Neural progenitor cell (in vitro differentiated cells): ENCODE measurements around the gene MRPS21. TPM values are rescaled to one million over a fixed set of nuclear protein-coding genes. Genes with fewer than 3 reads are reported as not detected.

Source experiments
- DNase-seq: peaks from one replicate; pipeline ENCODE4 v3.0.0-alpha.2; 2016; ENCODE audit warnings: low spot score
- H2AFZ ChIP-seq: fragments of 200-600 bp; sonication (generic); replicated peaks from 2 replicates; pipeline ENCODE4 v1.6.1; 2016; ENCODE audit warnings: antibody characterized with exemption
- H3F3A ChIP-seq: fragments of 200-600 bp; sonication (generic); 2 replicates; pipeline ENCODE4 v1.6.1; 2016; ENCODE audit warnings: antibody characterized with exemption, low read depth
- H3K27ac ChIP-seq: fragments of 200-600 bp; sonication (generic); 2 replicates; pipeline ENCODE4 v1.5.1; 2016; ENCODE audit warnings: mild to moderate bottlenecking
- H3K27me3 ChIP-seq: fragments of 200-600 bp; sonication (generic); 2 replicates; pipeline ENCODE4 v1.6.1; 2016; ENCODE audit warnings: mild to moderate bottlenecking, moderate library complexity
- H3K36me3 ChIP-seq: fragments of 200-600 bp; sonication (generic); 2 replicates; pipeline ENCODE4 v1.5.1; 2016
- H3K4me1 ChIP-seq: fragments of 200-600 bp; sonication (generic); 2 replicates; pipeline ENCODE4 v1.6.1; 2016; ENCODE audit warnings: mixed run types
- H3K4me2 ChIP-seq: fragments of 200-600 bp; sonication (generic); 2 replicates; pipeline ENCODE4 v1.6.1; 2016
- H3K4me3 ChIP-seq: fragments of 200-600 bp; sonication (generic); 2 replicates; pipeline ENCODE4 v1.5.1; 2016
- H3K79me2 ChIP-seq: fragments of 200-600 bp; sonication (generic); 2 replicates; pipeline ENCODE4 v1.6.1; 2016; ENCODE audit warnings: low read depth
- H3K9ac ChIP-seq: fragments of 200-600 bp; sonication (generic); 2 replicates; pipeline ENCODE4 v1.6.1; 2016
- H3K9me3 ChIP-seq: fragments of 200-600 bp; sonication (generic); 2 replicates; pipeline ENCODE4 v1.5.1; 2016; ENCODE audit warnings: low read depth
- H4K20me1 ChIP-seq: fragments of 200-600 bp; sonication (generic); 2 replicates; pipeline ENCODE4 v1.6.1; 2016; ENCODE audit warnings: low read depth
- H3K27ac Mint-ChIP-seq: 3 replicates; pipeline ENCODE4 v1.8.0; 2021; ENCODE audit warnings: mixed read lengths
- H3K27me3 Mint-ChIP-seq: 2 replicates; pipeline ENCODE4 v1.8.0; 2022; ENCODE audit warnings: low read depth, mild to moderate bottlenecking, inconsistent platforms, moderate library complexity, mixed read lengths; ENCODE audit not compliant: insufficient read depth
- H3K36me3 Mint-ChIP-seq: 3 replicates; pipeline ENCODE4 v1.8.0; 2021; ENCODE audit warnings: mixed read lengths
- H3K4me1 Mint-ChIP-seq: 3 replicates; pipeline ENCODE4 v1.8.0; 2021; ENCODE audit warnings: mixed read lengths
- H3K4me3 Mint-ChIP-seq: 3 replicates; pipeline ENCODE4 v1.8.0; 2021; ENCODE audit warnings: mild to moderate bottlenecking, moderate library complexity, mixed read lengths
- H3K9me3 Mint-ChIP-seq: 3 replicates; pipeline ENCODE4 v1.8.0; 2020; ENCODE audit warnings: mixed read lengths
- EZH2 ChIP-seq: fragments of 200-600 bp; sonication (generic); IDR thresholded peaks from 2 replicates; pipeline ENCODE4 v1.6.1; 2017; ENCODE audit warnings: antibody characterized with exemption, mild to moderate bottlenecking, moderate library complexity
- EZH2phosphoT487 ChIP-seq: fragments of 200-600 bp; sonication (generic); IDR thresholded peaks from 2 replicates; pipeline ENCODE4 v1.6.1; 2017; ENCODE audit warnings: antibody characterized with exemption
- total RNA-seq: library from RNA; depleted of rRNA; stranded (reverse); fragments of >200 nt; gene quantifications from 2 replicates; pipeline ENCODE4 v1.2.3, GENCODE V29; 2015; ENCODE audit warnings: low replicate concordance
- TF ChIP-seq, protein P1 (sequence below): fragments of 200-600 bp; sonication (generic); IDR thresholded peaks from 2 replicates; pipeline ENCODE4 v1.5.1; 2017; ENCODE audit warnings: antibody characterized with exemption, mild to moderate bottlenecking

The MRPS21 gene
- total RNA-seq, 1 donor from 2014 or later: 75.1 TPM

DNA sequence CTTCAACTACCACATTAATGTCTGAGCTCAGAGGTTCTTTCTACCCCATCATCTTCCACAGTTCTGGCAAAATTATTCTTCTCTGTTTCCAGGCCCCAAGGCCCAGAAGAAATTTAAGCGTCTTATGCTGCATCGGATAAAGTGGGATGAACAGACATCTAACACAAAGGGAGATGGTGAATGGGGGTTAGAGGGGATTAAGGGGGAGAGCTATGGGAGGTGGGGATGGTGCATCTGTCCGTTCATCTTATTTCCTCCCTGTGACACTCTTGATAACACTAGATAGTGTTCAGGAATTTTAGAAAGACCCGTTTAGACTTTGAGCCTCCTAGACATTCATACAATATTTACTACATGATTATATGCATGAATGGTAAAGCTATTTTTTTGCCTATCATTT lies 52.7 kb downstream of the MRPS21 start:
- Mint-ChIP-seq H3K36me3 (peaks cover 39% of the 10 kb centered on the region), H3K4me1 (no peaks in the 10 kb centered on the region)

DNA sequence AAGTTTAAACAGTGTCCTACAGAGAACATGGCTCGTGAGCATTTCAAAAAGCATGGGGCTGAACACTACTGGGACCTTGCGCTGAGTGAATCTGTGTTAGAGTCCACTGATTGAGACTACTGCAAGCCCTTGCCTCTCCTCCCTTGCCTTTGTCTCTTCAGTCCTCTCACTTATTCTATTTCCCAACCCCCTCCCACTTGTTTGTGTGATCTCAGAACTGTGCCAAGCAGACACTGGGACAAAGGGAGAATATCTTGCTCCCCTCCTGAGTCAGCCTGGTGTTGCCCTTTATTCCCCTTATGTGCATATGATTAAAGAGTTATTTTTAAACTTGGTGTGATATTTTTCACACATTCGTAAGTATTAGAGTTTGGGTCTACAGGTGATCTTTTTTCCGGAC lies 59.2 kb downstream of the MRPS21 start:
- DNase-seq: no peak
- H3K4me2 ChIP-seq: no peak overlapping the region
- no peaks in the 10 kb centered on the region for H3K79me2 ChIP-seq
- Mint-ChIP-seq H3K27ac (no peak overlapping the region), H3K4me1 (no peaks in the 10 kb centered on the region), H3K36me3 (peaks cover 22% of the 10 kb centered on the region), H3K27me3 (peaks cover 2% of the 10 kb centered on the region), H3K4me3 (no peak overlapping the region), H3K9me3 (no peaks in the 10 kb centered on the region)
- H3K27me3 ChIP-seq: no peaks in the 10 kb centered on the region
- H3K9ac ChIP-seq: no peak overlapping the region
- H4K20me1 ChIP-seq: no peaks in the 10 kb centered on the region
- H2AFZ ChIP-seq: no peak overlapping the region
- peaks cover 12% of the 10 kb centered on the region for H3K36me3 ChIP-seq
- H3F3A ChIP-seq: peaks cover 2% of the 10 kb centered on the region
- no peaks in the 10 kb centered on the region for H3K4me1 ChIP-seq
- no peaks in the 10 kb centered on the region for H3K9me3 ChIP-seq
- H3K27ac ChIP-seq: no peak overlapping the region
- TF ChIP-seq EZH2phosphoT487 (no peak), EZH2 (no peak)
- TF ChIP-seq, protein P1, sequence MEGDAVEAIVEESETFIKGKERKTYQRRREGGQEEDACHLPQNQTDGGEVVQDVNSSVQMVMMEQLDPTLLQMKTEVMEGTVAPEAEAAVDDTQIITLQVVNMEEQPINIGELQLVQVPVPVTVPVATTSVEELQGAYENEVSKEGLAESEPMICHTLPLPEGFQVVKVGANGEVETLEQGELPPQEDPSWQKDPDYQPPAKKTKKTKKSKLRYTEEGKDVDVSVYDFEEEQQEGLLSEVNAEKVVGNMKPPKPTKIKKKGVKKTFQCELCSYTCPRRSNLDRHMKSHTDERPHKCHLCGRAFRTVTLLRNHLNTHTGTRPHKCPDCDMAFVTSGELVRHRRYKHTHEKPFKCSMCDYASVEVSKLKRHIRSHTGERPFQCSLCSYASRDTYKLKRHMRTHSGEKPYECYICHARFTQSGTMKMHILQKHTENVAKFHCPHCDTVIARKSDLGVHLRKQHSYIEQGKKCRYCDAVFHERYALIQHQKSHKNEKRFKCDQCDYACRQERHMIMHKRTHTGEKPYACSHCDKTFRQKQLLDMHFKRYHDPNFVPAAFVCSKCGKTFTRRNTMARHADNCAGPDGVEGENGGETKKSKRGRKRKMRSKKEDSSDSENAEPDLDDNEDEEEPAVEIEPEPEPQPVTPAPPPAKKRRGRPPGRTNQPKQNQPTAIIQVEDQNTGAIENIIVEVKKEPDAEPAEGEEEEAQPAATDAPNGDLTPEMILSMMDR: no peak
- H3K4me3 ChIP-seq: no peak overlapping the region

More for the DNA sequence above, 52.7 kb downstream of the MRPS21 start:
- Histone ChIP-seq H3F3A (peaks cover 13% of the 10 kb centered on the region), H2AFZ (no peak overlapping the region), H3K9me3 (no peaks in the 10 kb centered on the region), H3K4me3 (no peak overlapping the region), H4K20me1 (no peaks in the 10 kb centered on the region), H3K4me2 (no peak overlapping the region), H3K4me1 (no peaks in the 10 kb centered on the region), H3K9ac (no peak overlapping the region), H3K27ac (no peak overlapping the region), H3K79me2 (no peaks in the 10 kb centered on the region), H3K27me3 (no peaks in the 10 kb centered on the region), H3K36me3 (peaks cover 31% of the 10 kb centered on the region)
- H3K27ac Mint-ChIP-seq: no peak overlapping the region
- no peaks in the 10 kb centered on the region for H3K27me3 Mint-ChIP-seq
- TF ChIP-seq, protein P1: no peak
- TF ChIP-seq EZH2 (no peak), EZH2phosphoT487 (no peak)
- no peak for DNase-seq
- no peaks in the 10 kb centered on the region for H3K9me3 Mint-ChIP-seq
- no peak overlapping the region for H3K4me3 Mint-ChIP-seq

Other genes starting within 250 kb of the MRPS21 start
- gene VPS45, start 226.1 kb upstream of the MRPS21 start, total RNA-seq: 46.5 and 68.7 TPM in 2 replicates
- gene PLEKHO1, start 143.9 kb upstream of the MRPS21 start, total RNA-seq: 39.3 and 43.3 TPM in 2 replicates
- 108 and 201 TPM in 2 replicates for gene ANP32E, start 57.7 kb upstream of the MRPS21 start, total RNA-seq
- 56.4 and 64.4 TPM in 2 replicates for gene CA14, start 36.1 kb upstream of the MRPS21 start, total RNA-seq
- 63.0 and 118 TPM in 2 replicates for gene APH1A, start 24.8 kb upstream of the MRPS21 start, total RNA-seq
- 19.7 and 26.7 TPM in 2 replicates for gene C1orf54, start 21.1 kb upstream of the MRPS21 start, total RNA-seq
- gene CIART, start 11.3 kb upstream of the MRPS21 start, total RNA-seq: 22.6 and 25.3 TPM in 2 replicates
- gene PRPF3, start 27.7 kb downstream of the MRPS21 start, total RNA-seq: 69.7 and 86.2 TPM in 2 replicates
- gene RPRD2, start 70.3 kb downstream of the MRPS21 start, total RNA-seq: 19.7 and 20.0 TPM in 2 replicates
- 29.6 and 29.8 TPM in 2 replicates for gene TARS2, start 193.6 kb downstream of the MRPS21 start, total RNA-seq
- 0.30 and 0.65 TPM in 2 replicates for gene ECM1, start 214.2 kb downstream of the MRPS21 start, total RNA-seq
- gene FALEC, start 221.9 kb downstream of the MRPS21 start, total RNA-seq: 0.96 TPM in 1 of 2 replicates, not detected in the other